Middle frontal gyrus (tissue), 1 donor: ENCODE measurements around the gene KLK12.
A peak's percentile ranks its signal among the peaks of the same experiment; 100 is the strongest.

ENCODE experiments used
- DNase-seq: peaks from one replicate; pipeline ENCODE4 v3.0.0-alpha.2; 2015; ENCODE audit warnings: low spot score; ENCODE audit errors: extremely low spot score

Gene KLK12

DNA sequence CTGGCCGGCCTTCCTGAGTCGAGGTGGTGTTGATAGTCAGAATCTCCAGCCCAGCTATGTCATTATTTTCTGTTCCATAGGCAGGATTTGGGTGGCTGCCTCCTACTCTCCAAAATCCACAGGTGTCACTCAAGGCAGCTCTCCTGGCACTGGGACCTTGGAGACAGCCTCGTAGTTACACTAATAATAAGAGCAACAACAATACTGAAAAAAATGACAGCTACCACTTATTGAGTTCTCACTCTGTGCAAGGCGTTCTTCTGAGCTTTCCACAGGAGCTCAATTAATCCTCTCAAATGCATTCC lies 12.2 kb upstream of the KLK12 start:
- DNase-seq: no peak

DNA sequence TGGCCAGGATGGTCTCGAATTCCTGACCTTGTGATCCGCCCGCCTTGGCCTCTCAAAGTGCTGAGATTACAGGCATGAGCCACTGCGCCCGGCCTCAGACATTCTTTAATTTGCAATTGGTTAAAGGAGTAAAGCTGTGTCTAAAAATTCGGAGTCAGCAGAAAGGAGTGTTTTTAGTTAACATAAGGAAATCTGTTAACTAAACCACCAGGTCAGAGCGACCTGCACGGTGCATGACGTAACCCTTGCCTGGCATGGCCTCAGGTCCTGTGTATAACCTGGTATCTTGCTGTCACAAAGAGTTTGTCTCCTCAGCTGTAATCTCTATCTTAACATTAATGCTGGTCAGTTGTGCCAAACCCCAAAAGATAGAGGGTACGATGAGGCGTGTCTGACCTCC lies 9.5 kb upstream of the KLK12 start:
- no peak for DNase-seq

DNA sequence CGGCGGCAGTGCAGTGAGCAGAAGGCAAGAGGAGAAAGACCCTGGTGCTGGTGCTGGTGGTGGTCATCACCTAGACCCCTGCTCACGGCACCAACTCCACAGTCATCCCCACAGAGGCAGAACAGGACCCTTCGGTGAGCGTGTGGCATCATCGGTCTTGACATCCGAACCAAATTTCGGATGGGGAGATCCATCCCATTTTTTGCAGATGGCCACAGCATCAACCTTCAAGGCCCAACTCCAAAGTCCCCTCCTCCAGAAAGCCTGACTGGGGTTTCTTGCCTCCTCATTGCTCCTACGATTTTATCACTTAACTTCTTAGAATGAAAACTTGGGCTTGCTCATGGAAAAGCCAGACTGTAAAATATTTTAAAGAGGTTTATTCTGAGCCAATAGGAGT lies 8.7 kb upstream of the KLK12 start:
- DNase-seq: no peak

DNA sequence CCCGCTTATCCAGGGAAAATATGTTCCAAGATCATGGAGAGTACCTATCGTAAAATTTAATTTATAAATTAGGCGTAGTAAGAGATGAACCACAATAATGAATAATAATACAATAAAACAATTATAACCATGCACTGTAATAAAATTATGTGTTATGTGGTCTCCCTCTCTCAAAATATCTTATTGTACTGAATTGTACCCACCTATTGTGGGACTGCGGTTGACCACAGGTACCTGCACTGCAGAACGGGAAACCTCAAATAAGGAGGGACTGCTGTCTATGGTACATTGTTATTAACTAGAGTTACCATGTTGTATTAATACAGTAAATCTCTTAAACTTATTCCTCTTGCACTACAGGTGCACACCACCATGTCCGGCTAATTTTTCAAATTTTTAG lies 5.3 kb upstream of the KLK12 start:
- no peak for DNase-seq

- DNase-seq: no peak
Measured at GRCh38 chr19:51036519-51036918, 1.7 kb upstream of the KLK12 start.

GRCh38 chr19:51031880-51032225 lies 2.9 kb downstream of the KLK12 start:
- no peak for DNase-seq

DNA sequence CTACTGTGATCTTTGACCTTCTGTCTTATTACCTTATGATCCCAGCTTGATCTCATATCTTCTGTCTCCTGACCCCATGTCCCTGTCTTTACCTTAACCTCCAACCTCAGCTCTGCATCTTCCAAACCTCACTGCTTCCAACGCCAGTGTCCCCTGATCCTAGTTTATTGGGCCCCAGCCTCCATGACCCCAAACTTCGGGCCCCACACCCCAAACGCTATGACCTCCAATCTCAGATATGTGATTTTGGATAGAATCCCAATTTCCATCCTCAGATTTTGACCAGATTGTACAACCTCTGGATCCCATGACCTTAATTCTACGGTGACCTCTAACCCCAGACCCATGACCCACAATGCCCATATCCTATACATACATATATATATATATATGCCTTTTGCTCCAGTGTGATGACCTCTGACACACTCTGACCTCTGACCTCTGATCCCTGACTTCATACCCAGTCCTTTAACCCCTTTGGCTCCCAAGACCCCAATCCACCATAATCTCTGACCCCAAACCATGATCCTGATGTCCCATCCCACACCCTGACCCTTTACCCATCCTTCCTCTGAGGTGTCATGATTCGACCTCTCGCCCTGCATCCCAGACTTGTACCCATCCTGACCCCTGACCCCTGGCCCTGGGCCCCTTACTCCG lies 3.5 kb downstream of the KLK12 start:
- DNase-seq: no peak

DNA sequence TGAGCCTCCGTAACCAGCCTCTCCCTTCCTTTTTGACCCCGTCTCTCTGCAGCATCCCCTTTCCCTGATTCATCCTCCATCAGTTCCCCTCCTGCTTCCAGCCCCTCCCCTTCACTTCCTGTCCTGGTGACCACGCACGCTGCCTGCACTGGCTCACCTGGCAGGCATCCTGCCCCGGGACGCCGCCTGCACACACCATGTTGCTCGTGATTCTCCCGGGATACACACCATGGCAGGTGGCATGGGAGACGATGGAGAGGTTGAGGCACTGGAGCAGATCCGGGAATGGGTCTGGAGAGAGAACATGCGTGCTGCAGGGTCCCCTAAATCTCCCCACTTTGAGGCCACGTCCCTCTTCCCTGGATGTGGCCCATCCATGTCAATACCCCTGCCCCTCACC lies 4.2 kb downstream of the KLK12 start:
- no peak for DNase-seq

DNA sequence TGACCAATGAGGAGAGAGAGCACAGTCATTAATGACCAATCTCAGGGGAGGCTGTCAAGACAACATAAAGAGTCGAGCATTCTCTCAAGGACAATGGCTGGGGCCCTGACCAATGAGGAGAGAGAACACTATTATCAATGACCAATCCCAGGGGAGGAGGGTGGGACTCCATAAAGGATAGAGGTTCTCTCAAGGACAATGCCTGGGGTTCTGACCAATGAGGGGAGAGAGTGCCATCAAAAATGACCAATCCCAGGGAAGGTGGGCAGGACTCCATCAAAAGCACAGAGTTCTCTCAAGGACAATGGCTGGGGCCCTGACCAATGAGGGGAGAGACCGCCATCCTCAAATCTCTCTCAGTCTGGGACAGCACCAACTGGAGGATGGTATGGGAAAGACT lies 5.1 kb downstream of the KLK12 start:
- no peak for DNase-seq

DNA sequence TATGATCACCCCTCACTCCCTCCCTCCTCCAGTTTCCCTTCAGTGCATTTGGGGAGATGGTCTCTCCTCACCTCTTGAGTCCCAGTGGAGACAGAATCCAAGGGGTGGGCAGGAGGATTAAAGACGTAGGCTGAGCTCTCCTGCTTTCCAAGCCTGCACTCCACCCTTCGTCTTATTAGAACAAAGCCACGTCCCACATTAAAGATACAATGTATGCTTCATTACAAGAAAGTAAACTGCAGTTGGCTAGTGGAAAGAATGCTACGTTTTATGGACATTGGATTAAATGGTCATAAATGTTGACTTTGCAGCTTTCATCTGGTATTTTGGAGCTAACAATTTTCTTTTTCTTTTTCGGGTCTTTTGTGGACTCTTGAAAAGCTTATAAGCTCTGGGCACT lies 6.9 kb downstream of the KLK12 start:
- no peak for DNase-seq

- DNase-seq: no peak
Measured at GRCh38 chr19:51027126-51027806, 7.5 kb downstream of the KLK12 start.

DNA sequence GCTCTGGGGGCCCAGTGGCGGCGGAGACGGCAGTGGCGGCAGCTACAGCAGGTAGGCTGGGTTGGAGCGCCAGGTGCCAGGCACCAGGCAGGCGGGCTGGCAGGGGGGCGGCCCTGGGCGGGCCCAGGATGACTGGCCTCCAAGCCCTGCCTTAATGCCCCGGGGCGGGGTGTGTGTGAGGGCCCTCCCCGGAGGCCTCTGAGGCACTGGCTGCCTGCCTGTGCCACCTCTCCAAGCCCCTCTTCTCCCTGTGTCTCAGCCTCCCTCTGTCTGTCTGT lies 8.3 kb downstream of the KLK12 start, which contains the start of gene KLK11:
TSS of gene KLK11 (minus strand) at position 63 of the 278 bp plus-strand sequence. CDS start 985 bp downstream, outside the sequence.
- DNase-seq: no peak

- no peak for DNase-seq
Measured at GRCh38 chr19:51025809-51026553, 8.8 kb downstream of the KLK12 start.

- DNase-seq: no peak
Measured at GRCh38 chr19:51025401-51025800, 9.4 kb downstream of the KLK12 start.

DNA sequence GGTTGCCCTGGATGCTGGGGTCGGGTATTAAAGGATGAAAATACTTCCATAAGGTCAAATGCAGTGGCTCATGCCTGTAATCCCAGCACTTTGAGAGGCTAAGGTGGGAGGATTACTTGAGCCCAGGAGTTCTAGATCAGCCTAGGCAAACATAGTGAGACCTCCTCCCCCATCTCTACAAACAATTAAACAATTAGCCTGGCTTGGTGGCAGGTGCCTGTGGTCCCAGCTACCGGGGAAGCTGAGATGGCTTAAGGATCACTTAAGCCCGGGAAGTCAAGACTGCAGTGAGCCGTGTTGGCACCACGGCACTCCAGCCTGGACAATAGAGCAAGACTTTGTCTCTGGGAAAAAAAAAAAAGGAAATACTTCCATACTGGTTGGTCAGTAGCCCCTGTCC lies 9.9 kb downstream of the KLK12 start:
- DNase-seq: no peak

- DNase-seq: no peak
Measured at GRCh38 chr19:51023946-51024345, 10.9 kb downstream of the KLK12 start.

- DNase-seq: no peak
Measured at GRCh38 chr19:51022526-51022925, 12.3 kb downstream of the KLK12 start.

DNA sequence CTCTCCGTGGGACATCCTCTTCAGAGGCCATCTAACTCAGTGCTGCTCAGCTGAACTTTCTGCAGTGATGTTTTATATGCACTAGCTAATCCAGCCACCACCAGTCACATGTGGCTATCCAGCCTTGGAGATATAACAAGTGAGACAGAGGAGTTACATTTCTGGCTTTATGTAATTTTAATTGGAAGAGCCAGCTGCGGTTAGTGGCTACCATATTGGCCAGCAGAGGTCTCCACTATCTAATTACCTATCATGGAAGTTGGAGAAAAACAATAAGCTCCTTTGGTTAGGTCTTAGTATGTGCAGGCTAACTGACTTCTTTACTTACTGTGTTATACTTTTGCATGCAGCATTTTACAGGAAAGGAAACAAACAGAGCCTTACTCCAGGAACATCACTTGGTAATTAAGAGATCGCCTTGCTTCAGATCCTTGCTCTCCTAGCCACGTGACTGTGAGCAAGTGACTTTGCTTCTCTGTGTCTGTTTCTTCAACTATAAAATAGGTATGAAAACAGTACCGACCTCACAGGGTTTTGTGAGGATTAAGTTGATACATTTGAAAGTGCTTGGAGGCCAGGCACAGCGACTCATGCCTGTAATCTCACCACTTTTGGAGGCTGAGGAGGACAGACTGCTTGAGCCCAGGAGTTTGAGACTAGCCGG lies 13.7 kb downstream of the KLK12 start:
- peak; percentile 3 for DNase-seq

GRCh38 chr19:51019544-51019925 lies 15.3 kb downstream of the KLK12 start, which contains the start of gene KLK10:
Gene KLK10 (minus strand): TSS chr19:51019709. CDS start chr19:51019130, 579 bp downstream.
- DNase-seq: no peak

GRCh38 chr19:51018745-51019543 lies 15.9 kb downstream of the KLK12 start:
- no peak for DNase-seq
